SU-DHL-6 (cell line): ENCODE measurements around the gene ABLIM1.

Experiments
- H2AFZ ChIP-seq: fragments of 200-600 bp; sonication (generic); 2 replicates; pipeline ENCODE4 v1.6.1; 2014; ENCODE audit warnings: low read depth, mild to moderate bottlenecking, moderate library complexity, mixed read lengths, antibody characterized with exemption, low read length; ENCODE audit not compliant: severe bottlenecking
- H3F3A ChIP-seq: fragments of 200-600 bp; shearing (Covaris generic); 2 replicates; pipeline ENCODE4 v1.6.0; 2016; ENCODE audit warnings: antibody characterized with exemption, mild to moderate bottlenecking; ENCODE audit not compliant: insufficient read depth
- H3K27ac ChIP-seq: fragments of 200-600 bp; sonication (generic); 2 replicates; pipeline ENCODE4 v1.5.1; 2016; ENCODE audit warnings: low read depth, mild to moderate bottlenecking, low read length, moderate library complexity, mixed read lengths
- H3K27me3 ChIP-seq: fragments of 200-600 bp; sonication (generic), shearing (Covaris generic); 2 replicates; pipeline ENCODE4 v1.6.0; 2014; ENCODE audit warnings: mild to moderate bottlenecking, low read length
- H3K36me3 ChIP-seq: fragments of 200-600 bp; sonication (generic); 2 replicates; pipeline ENCODE4 v1.6.1; 2014; ENCODE audit warnings: mild to moderate bottlenecking, low read length, mixed read lengths
- H3K4me2 ChIP-seq: fragments of 300-600, 200-600 bp; shearing (Covaris generic), sonication (generic); 2 replicates; pipeline ENCODE4 v1.6.0; 2014; ENCODE audit warnings: low read length, low read depth, mild to moderate bottlenecking; ENCODE audit not compliant: poor library complexity, severe bottlenecking
- H3K4me3 ChIP-seq: fragments of 200-600 bp; sonication (generic); 2 replicates; pipeline ENCODE4 v1.5.1; 2014; ENCODE audit warnings: antibody characterized with exemption, low read length, mild to moderate bottlenecking, mixed read lengths; ENCODE audit not compliant: insufficient read depth, poor library complexity, severe bottlenecking
- H3K79me2 ChIP-seq: fragments of 200-600 bp; sonication (generic); 2 replicates; pipeline ENCODE4 v1.6.1; 2014; ENCODE audit warnings: mild to moderate bottlenecking, low read length, moderate library complexity; ENCODE audit not compliant: insufficient read depth
- H3K9ac ChIP-seq: fragments of 200-600 bp; sonication (generic); 2 replicates; pipeline ENCODE4 v1.7.0; 2014; ENCODE audit warnings: mild to moderate bottlenecking, low read length
- H3K9me2 ChIP-seq: fragments of 200-600 bp; sonication (generic); replicated peaks from 2 replicates; pipeline ENCODE4 v1.6.1; 2014; ENCODE audit warnings: low read length; ENCODE audit not compliant: insufficient read depth
- H3K9me3 ChIP-seq: fragments of 200-600 bp; sonication (generic); 2 replicates; pipeline ENCODE4 v1.6.1; 2014; ENCODE audit warnings: low read length, mixed read lengths; ENCODE audit not compliant: insufficient read depth
- H4K20me1 ChIP-seq: fragments of 200-600 bp; sonication (generic); 2 replicates; pipeline ENCODE4 v1.6.1; 2014; ENCODE audit warnings: low read depth, mild to moderate bottlenecking, antibody characterized with exemption, low read length, moderate library complexity, mixed read lengths
- CTCF ChIP-seq: fragments of 200-600 bp; sonication (generic); IDR thresholded peaks from one replicate; pipeline ENCODE4 v1.5.1; 2017; ENCODE audit warnings: antibody characterized with exemption, mild to moderate bottlenecking, low read length, moderate library complexity; ENCODE audit not compliant: insufficient read depth, poor library complexity, severe bottlenecking
- EZH2phosphoT487 ChIP-seq: fragments of 200-600 bp; sonication (generic), shearing (Covaris generic); conservative IDR thresholded peaks from 2 replicates; pipeline ENCODE4 v1.6.1; 2018; ENCODE audit warnings: mild to moderate bottlenecking, antibody characterized with exemption, low read length, moderate library complexity, mixed read lengths

Gene ABLIM1

GRCh38 chr10:114557854-114558253, 100.2 kb downstream of the ABLIM1 start:
- Histone ChIP-seq H3K4me3 (no peak overlapping the region), H2AFZ (no peak overlapping the region), H3K79me2 (no peaks in the 10 kb centered on the region), H3K9me3 (peaks cover 11% of the 10 kb centered on the region), H3K9ac (no peak overlapping the region), H3K27me3 (no peaks in the 10 kb centered on the region), H3K36me3 (no peaks in the 10 kb centered on the region), H3K27ac (no peak overlapping the region), H3K9me2 (no peaks in the 10 kb centered on the region), H3K4me2 (no peak overlapping the region), H4K20me1 (no peaks in the 10 kb centered on the region), H3F3A (no peaks in the 10 kb centered on the region)
- TF ChIP-seq EZH2phosphoT487 = no peak
- no peak for TF ChIP-seq CTCF

- Histone ChIP-seq H2AFZ (no peak overlapping the region), H3K36me3 (no peaks in the 10 kb centered on the region), H3K9ac (no peak overlapping the region), H3K4me2 (no peak overlapping the region), H3K27me3 (no peaks in the 10 kb centered on the region), H3K27ac (no peak overlapping the region), H3F3A (no peaks in the 10 kb centered on the region), H3K9me2 (no peaks in the 10 kb centered on the region), H3K9me3 (peaks cover 11% of the 10 kb centered on the region), H3K79me2 (no peaks in the 10 kb centered on the region), H4K20me1 (no peaks in the 10 kb centered on the region), H3K4me3 (no peak overlapping the region)
- TF ChIP-seq CTCF (no peak), EZH2phosphoT487 (no peak)
These were observed 101.6 kb downstream of the ABLIM1 start for GRCh38 chr10:114556236-114557122.

GRCh38 chr10:114553436-114553835, 104.6 kb downstream of the ABLIM1 start:
- H3K27ac ChIP-seq = no peak overlapping the region

More at GRCh38 chr10:114553436-114553835, 104.6 kb downstream of the ABLIM1 start:
- Histone ChIP-seq H3K79me2 (no peaks in the 10 kb centered on the region), H4K20me1 (no peaks in the 10 kb centered on the region), H3F3A (no peaks in the 10 kb centered on the region), H3K4me2 (no peak overlapping the region), H2AFZ (no peak overlapping the region), H3K9me2 (no peaks in the 10 kb centered on the region), H3K36me3 (no peaks in the 10 kb centered on the region), H3K9ac (no peak overlapping the region), H3K27me3 (no peaks in the 10 kb centered on the region), H3K9me3 (peaks cover 11% of the 10 kb centered on the region), H3K4me3 (no peak overlapping the region)
- TF ChIP-seq EZH2phosphoT487 (no peak), CTCF (no peak)
